Loucy (cell line): ENCODE results near the gene FGF14.

Experiments used
- EZH2phosphoT487 ChIP-seq: fragments of 200-600 bp; IDR thresholded peaks from 2 replicates; pipeline ENCODE4 v1.6.1; 2018; ENCODE audit warnings: antibody characterized with exemption, mild to moderate bottlenecking, moderate library complexity, borderline replicate concordance
- TF ChIP-seq, protein P1 (sequence below): fragments of 200-600 bp; sonication (generic); conservative IDR thresholded peaks from 2 replicates; pipeline ENCODE4 v1.5.1; 2014; ENCODE audit warnings: mild to moderate bottlenecking, antibody characterized with exemption, low read length

DNA sequence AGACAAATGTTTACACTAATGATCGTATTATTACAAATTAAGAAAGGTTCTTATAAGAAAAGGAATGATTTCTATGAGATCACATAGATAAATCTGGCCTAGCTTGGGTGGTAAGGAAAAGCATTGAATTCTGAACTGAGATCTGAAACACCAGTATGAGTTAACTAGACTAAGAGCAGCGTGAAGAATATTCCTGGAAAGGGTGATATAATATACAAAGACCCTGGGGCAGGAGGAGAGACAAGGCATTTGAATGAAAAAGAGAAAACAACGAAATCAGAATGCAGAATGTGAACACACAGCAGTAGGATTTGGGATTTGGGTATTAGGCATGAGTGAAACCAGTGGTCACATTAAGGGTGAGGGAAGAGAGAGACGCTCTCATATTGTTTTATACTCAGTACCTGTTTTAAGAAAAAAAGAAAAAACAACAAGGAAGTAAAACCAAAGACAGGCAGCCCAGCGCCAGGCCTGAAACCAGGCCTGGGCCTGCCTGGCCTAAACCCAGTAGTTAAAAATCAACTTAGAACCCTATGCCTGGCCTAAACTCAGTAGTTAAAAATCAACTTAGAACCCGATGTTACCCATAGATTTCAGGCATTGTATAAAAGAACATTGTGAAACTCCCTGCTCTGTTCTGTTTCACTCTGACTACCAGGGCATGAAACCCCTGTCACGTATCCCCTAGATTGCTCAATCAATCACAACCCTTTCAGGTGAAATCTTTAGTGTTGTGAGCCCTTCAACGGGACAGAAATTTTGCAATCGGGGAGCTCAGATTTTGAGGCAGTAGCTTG lies 662.3 kb downstream of the FGF14 start:
- no peak for TF ChIP-seq EZH2phosphoT487
- TF ChIP-seq, protein P1, sequence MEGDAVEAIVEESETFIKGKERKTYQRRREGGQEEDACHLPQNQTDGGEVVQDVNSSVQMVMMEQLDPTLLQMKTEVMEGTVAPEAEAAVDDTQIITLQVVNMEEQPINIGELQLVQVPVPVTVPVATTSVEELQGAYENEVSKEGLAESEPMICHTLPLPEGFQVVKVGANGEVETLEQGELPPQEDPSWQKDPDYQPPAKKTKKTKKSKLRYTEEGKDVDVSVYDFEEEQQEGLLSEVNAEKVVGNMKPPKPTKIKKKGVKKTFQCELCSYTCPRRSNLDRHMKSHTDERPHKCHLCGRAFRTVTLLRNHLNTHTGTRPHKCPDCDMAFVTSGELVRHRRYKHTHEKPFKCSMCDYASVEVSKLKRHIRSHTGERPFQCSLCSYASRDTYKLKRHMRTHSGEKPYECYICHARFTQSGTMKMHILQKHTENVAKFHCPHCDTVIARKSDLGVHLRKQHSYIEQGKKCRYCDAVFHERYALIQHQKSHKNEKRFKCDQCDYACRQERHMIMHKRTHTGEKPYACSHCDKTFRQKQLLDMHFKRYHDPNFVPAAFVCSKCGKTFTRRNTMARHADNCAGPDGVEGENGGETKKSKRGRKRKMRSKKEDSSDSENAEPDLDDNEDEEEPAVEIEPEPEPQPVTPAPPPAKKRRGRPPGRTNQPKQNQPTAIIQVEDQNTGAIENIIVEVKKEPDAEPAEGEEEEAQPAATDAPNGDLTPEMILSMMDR: no peak
